SKM-1 (cell line): ENCODE measurements around the gene PRR16.
"Not testable (repeated sequence)": the region's sequence is repeated elsewhere in the genome, so short reads cannot be mapped to it uniquely, and the experiment has no call there.

Source experiments
- DNase-seq: peaks from one replicate; lab custom pipeline; 2025; ENCODE audit not compliant: unreplicated experiment; lab: John Stamatoyannopoulos, UW

PRR16 gene

GRCh38 chr5:120631611-120632010 is 167.5 kb downstream of the PRR16 start:
- no peak for DNase-seq

DNA sequence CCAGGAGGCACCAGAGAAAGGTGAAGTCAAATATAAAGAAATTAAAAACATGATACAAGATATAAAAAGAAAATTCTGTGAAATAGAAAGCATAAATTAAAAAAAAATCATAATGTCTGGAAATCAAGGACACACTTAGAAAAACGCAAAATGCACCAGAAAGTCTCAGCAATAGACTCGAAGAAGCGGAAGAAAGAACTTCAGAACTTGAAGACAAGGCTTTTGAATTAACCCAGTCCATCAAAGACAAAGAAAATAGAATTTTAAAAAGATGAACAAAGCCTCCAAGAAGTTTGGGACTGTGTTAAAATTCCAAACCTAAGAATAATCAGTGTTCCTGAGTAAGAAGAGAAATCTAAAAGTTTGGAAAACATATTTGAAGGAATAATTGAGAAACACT is 168.3 kb downstream of the PRR16 start:
- no peak for DNase-seq

GRCh38 chr5:120638449-120638848 is 174.3 kb downstream of the PRR16 start:
- DNase-seq, result no peak

GRCh38 chr5:120640778-120641177 is 176.7 kb downstream of the PRR16 start:
- DNase-seq, result no peak

DNA sequence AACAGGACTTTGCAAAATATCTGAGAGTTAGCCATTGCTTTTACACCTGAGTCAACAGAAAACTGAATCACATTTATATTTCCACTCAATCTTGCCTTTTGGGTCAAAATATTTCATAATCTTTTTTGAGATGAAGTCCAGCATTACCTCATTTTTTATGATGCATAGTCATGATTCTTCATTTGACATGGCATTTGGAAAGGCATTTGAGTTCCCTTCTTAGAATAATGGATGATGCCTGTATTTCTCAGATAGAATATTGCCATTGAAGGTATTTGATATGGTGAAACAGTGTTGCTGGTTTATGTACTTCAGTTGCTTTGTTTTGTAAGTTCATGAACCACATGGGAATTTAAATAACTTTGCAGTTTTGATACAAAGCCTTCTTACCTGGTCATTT is 180.4 kb downstream of the PRR16 start:
- no peak for DNase-seq

DNA sequence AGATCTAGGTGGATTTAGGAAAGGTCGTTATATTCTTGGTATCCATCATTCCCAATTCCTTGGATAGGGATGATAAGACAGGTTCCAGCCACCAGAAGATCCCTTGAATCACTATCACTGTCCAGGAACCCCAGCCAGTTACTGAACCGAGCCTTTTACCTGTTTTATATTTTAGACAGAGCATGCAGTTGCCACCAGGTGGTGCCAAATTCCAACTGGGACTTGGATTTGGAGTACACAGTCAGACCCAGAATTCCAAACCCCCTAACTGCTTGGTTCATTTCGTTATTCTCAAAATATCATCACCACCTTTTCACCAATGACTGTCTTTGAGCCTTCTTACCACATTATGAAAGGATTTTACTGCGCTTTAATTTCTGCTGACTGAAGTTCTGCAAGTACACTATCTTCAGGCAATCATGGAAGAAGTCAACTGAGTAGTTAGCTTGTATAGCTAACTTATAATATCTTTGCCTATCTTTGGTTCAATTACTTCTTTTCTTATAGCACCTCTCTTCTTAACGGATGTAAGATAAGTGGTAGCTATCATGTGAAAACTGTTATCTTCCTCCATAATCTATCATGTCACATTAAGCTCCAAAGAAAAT is 191.8 kb downstream of the PRR16 start:
- DNase-seq, result no peak

- no peak for DNase-seq
These were observed 193.0 kb downstream of the PRR16 start for GRCh38 chr5:120657104-120657503.

DNA sequence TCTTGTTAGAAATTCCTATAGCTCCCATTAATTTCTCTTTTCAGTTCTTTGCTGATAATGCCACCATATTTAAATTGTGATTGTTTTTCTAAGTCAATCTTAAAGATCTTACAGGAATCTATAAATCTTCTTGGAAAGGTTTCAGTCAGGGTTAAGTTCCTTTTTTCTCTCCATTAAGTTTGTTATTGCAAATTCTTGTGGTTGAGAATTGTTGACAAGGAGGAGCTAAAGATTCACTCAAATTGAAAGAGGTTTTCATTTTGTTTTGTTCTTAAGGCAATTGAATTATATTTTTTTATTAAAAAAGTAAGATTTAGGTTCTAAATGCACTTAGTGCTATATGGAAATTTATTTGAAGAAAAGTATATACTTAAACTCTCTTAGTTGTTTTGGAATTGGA is 213.4 kb downstream of the PRR16 start:
- DNase-seq, result no peak

GRCh38 chr5:120678279-120678678 is 214.2 kb downstream of the PRR16 start:
- DNase-seq, result no peak

GRCh38 chr5:120682851-120683250 is 218.8 kb downstream of the PRR16 start:
- DNase-seq, result no peak

DNA sequence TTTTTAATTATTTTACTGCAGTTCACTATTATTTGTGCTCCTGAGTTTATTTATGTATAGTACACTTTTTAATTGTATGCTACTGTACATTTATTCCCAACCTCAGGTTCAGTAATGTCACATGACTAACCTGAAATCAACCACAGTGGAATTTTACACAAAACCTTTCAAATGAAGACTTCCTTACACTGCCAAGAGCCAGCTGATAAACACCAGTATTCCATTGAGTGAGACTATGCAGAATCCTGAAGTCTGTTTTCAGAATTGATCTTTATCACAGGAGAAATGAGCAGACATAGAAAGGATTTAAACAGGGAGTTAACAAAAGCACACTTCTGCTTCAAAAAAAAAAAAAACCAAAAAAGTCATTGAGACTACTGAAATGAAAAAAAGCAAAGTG is 219.5 kb downstream of the PRR16 start:
- DNase-seq, result no peak

DNA sequence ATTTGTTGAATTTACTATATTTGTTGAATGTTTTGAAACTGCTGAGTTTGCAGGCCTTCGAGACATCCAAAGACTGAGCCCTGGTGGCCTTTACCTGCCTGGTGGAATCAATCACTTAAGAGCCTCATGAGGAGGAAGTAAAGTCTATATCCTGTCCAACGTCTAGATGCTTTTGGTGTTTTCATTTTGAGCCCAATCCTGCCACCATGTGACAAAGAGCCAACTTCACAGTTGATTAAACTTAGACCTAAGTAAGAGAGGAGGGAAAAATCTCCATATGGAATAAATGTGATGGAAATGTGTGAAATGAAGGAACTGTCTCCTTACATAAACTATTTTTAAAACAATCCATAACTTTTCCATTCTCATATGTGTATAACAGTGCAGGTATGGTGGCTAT is 220.1 kb downstream of the PRR16 start:
- DNase-seq, result no peak

DNA sequence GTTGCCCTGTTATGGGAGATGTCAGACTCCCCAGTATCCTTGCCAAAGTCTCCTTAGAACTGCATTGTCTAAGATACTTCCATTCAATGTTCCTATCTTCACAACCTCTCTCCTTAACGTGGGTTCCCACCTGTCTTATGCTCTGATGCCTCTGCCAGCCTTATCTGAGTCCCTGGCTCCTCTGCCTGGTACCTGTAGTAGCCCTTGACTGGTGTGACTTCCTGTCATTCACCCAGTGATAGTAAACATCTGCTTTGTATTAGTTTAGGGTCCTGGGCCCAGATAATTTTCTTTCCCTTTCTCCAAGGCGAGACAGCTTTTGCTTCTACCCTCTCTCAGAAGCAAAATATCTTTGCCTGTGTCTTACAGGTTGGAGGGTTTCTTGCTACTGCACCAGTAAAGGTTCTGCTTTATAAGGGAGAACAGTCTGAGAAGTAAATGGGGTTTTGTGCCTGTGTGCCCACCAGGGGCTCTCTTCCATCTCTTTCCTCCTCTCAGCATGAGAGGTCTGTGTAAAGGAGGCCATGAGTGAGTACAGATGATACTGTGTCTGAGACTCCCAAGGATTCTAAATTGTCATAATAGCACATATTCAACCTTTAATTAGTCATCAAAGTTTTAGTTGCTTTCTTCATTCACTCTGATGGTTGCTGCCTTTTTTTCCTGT is 220.8 kb downstream of the PRR16 start:
- peak; percentile 6 for DNase-seq

DNA sequence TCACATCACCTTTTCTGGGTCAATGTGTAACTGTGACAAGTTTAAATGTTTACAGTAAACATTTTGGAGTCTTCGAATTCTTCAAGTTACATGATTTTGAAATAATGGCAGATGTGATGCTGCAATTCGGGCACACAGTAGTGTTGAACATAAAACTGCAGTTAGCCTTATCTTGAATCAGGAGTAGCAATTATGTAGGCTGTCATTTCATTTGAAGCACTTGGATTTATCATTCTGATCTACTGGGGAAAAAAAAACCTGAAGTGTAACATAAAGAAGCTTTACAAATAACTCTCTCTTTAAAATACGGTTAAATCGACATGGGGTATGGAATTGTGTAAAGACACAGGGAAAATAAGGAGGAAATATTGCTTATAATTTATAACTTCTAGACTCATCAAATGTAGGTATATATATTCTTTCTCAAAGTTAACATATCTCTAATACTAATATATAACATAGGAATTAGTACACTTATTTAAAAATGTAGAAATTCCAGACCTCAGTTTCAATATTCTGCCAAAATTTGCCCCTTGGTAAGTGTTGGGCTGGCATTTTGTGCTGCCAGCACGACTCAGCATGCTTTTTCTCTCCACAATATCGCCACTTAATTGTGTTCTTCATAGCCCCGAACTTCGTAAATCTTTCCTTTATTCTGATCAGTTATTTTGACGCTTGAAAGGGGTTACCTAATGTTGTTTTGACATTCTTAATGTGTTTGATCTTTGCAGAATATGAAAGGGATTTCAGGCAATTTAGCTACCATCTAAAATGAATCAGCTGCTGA is 226.7 kb downstream of the PRR16 start:
- DNase-seq, result no peak

- no peak for DNase-seq
These were observed 228.2 kb downstream of the PRR16 start for GRCh38 chr5:120692325-120692724.

DNA sequence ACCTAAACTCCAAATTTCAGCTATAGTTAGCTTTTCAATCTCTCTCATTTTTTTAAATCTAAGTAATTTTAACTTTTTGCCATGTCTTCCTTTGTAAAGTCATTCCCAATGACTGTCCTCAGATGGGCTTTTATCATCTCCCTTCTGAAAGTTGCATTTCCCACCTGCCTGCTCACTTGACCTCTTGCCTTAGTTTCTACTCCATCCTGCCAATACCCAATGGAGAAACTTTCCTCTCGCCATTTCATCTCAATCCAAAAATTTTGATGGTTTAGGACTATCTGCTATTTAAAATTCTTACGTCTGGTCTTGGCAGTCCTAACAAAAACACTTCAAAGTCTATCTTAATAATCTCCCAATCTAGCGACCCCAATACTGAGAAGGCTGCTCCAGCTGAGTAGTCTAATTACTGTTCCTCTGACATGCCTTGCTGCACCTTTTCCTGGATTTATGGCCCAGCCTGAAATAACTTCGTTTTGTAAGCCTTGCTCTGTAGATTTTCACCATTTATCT is 231.3 kb downstream of the PRR16 start:
- no peak for DNase-seq

- DNase-seq, result no peak
These were observed 233.0 kb downstream of the PRR16 start for GRCh38 chr5:120697147-120697546.

GRCh38 chr5:120697670-120698327 is 233.7 kb downstream of the PRR16 start:
- DNase-seq, result not testable (repeated sequence)

DNA sequence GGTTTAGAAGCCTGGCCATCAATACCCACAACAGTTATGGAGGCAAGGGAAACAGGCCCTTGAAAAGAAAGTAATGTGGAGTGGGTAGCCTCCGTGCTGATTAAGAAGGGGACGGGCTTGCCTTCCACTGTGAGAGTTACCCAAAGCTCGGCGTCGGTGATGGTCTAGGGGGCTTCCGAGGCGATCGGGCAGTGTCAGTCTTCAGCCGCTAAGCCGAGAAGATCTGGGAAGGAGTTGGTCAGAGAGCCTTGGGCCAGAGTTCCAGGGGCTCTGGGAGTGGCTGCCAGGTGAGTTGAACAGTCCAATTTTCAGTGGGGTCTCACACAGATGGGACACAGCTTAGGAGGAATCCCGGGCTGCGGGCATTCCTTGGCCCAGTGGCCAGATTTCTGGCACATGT is 236.6 kb downstream of the PRR16 start:
- not testable (repeated sequence) for DNase-seq

DNA sequence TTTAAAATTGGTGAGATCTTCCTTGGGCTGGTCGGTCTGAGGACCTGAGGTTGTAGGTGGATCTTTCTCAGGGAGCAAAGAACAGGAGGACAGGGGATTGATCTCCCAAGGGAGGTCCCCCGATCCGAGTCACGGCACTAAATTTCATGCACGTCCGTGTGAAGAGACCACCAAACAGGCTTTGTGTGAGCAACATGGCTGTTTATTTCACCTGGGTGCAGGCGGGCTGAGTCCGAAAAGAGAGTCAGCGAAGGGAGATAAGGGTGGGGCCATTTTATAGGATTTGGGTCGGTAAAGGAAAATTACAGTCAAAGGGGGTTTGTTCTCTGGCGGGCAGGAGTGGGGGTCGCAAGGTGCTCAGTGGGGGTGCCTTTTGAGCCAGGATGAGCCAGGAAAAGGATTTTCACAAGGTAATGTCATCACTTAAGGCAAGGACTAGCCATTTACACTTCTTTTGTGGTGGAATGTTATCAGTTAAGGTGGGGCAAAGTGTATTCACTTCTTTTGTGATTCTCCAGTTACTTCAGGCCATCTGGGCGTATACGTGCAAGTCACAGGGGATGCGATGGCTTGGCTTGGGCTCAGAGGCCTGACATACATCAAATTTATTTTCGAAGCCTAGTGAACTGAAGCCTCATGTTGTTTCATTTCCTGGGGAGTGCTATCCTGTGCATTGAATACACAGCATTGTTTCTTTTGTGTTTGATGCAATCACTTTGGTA is 238.9 kb downstream of the PRR16 start:
- DNase-seq, result not testable (repeated sequence)
